ENCODE results near the gene EEF1A1.

EEF1A1 gene

DNA sequence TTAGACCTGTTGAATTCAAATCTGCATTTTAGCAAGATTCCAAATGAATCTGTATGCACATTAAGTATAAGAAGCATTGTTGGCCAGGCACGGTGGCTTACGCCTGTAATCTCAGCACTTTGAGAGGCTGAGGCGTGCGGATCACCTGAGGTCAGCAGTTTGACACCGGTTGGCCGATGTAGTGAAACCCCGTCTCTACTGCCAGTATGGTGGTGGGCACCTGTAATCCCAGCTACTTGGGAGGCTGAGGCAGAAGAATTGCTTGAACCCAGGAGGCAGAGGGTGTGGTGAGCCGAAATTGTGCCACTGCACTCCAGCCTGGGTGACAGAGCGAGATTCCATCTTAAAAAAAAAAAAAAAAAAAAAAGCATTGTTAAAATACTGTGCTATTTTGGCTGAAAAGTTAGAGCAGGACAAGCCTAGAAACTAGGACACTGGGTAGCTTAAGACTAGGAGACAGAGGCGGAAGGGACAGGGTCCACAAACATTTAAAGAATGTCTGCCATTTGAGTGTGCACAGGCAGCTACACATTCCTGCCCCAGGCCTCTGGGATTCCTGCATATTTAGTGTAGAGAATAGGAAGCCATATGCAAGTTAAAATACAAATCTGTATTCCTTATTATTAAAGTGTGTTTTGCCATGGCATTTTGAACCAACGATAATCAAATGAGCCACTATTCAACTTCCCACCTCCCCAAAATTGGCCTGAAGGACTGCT lies 45.1 kb upstream of the EEF1A1 start:
- H4K20me1 ChIP-seq (ENCODE audit: insufficient read depth, low read length): no peaks in the 10 kb centered on the region
- no peaks in the 10 kb centered on the region for H3K36me3 ChIP-seq (replicated peaks; ENCODE audit: low read depth, low read length)
- TF ChIP-seq EZH2phosphoT487 (IDR thresholded peaks at IDR 0.05; ENCODE audit: low read depth): no peak
- TF ChIP-seq, protein P1, sequence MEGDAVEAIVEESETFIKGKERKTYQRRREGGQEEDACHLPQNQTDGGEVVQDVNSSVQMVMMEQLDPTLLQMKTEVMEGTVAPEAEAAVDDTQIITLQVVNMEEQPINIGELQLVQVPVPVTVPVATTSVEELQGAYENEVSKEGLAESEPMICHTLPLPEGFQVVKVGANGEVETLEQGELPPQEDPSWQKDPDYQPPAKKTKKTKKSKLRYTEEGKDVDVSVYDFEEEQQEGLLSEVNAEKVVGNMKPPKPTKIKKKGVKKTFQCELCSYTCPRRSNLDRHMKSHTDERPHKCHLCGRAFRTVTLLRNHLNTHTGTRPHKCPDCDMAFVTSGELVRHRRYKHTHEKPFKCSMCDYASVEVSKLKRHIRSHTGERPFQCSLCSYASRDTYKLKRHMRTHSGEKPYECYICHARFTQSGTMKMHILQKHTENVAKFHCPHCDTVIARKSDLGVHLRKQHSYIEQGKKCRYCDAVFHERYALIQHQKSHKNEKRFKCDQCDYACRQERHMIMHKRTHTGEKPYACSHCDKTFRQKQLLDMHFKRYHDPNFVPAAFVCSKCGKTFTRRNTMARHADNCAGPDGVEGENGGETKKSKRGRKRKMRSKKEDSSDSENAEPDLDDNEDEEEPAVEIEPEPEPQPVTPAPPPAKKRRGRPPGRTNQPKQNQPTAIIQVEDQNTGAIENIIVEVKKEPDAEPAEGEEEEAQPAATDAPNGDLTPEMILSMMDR (IDR thresholded peaks at IDR 0.05; ENCODE audit: low read depth, low read length): no peak
- no peak overlapping the region for H2AFZ ChIP-seq (ENCODE audit: low read depth, low read length)
- H3K9me3 ChIP-seq (ENCODE audit: insufficient read depth, low read length): no peaks in the 10 kb centered on the region
- H3K4me3 ChIP-seq (ENCODE audit: low read length): no peak overlapping the region
- no peak overlapping the region for H3K27ac ChIP-seq (ENCODE audit: low read length)
- no peaks in the 10 kb centered on the region for H3K27me3 ChIP-seq (ENCODE audit: low read depth, low read length)
- peaks cover 6% of the 10 kb centered on the region for H3K4me1 ChIP-seq (ENCODE audit: low read length)
- H3K9ac ChIP-seq (ENCODE audit: low read length): no peak overlapping the region
- H3K4me2 ChIP-seq (ENCODE audit: low read length): no peak overlapping the region
- no peaks in the 10 kb centered on the region for H3K79me2 ChIP-seq (ENCODE audit: low read length)

DNA sequence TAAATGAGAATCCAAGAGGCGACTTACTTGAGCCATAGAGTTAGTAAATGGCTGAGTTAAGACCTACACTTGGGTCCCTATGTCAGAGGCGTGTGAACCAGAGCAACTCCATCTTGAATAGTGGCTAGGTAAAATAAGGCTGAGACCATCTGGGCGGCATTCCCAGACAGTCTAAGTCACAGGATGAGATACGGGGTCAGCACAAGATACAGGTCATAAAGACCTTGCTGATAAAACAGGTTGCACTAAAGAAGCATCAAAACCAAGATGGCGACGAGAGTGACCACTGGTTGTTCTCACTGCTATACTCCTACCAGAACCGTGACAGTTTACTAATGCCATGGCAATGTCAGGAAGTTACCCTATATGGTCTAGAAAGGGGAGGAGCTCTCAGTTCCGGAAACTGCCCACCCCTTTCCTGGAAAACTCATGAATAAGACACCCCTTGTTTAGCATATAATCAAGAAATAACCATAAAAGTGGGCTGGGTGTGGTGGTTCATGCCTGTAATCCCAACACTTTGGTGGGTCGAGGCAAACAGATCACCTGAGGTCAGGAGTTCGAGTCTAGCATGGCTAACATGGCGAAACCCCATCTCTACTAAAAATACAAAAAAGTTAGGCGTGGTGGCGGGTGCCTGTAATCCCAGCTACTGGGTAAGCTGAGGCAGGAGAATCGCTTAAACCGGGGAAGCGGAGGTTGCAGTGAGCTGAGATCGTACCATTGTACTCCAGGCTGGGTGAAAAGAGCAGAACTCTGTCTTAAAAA lies 43.9 kb upstream of the EEF1A1 start:
- no peak overlapping the region for H3K4me2 ChIP-seq (ENCODE audit: low read length)
- H3K27me3 ChIP-seq (ENCODE audit: low read depth, low read length): no peaks in the 10 kb centered on the region
- peaks cover 18% of the 10 kb centered on the region for H3K4me1 ChIP-seq (ENCODE audit: low read length)
- no peaks in the 10 kb centered on the region for H4K20me1 ChIP-seq (ENCODE audit: insufficient read depth, low read length)
- no peak overlapping the region for H3K27ac ChIP-seq (ENCODE audit: low read length)
- no peak overlapping the region for H3K9ac ChIP-seq (ENCODE audit: low read length)
- TF ChIP-seq EZH2phosphoT487 (IDR thresholded peaks at IDR 0.05; ENCODE audit: low read depth): no peak
- TF ChIP-seq, protein P1 (IDR thresholded peaks at IDR 0.05; ENCODE audit: low read depth, low read length): no peak
- H3K4me3 ChIP-seq (ENCODE audit: low read length): no peak overlapping the region
- no peaks in the 10 kb centered on the region for H3K36me3 ChIP-seq (replicated peaks; ENCODE audit: low read depth, low read length)
- H2AFZ ChIP-seq (ENCODE audit: low read depth, low read length): no peak overlapping the region
- no peaks in the 10 kb centered on the region for H3K9me3 ChIP-seq (ENCODE audit: insufficient read depth, low read length)
- H3K79me2 ChIP-seq (ENCODE audit: low read length): no peaks in the 10 kb centered on the region

DNA sequence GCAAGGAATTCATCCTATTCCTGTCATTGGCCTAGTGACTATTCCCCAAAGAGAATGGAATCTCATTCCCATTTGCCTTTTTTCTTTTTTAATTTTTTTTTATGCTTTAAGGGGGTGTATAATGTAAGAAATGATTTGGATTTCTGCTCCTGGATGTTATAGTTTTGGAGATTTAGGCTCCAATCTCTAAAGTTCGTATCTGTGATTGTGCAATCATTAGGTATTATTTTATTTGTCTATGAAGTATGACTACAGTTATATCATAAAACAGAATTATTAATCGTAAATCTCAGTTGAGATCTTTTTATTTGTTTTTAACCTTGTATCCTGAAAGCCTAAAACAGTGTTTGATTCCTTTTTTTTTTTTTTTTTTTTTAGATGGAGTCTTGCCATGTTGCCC lies 41.7 kb upstream of the EEF1A1 start:
- H3K9ac ChIP-seq (ENCODE audit: low read length): no peak overlapping the region
- no peaks in the 10 kb centered on the region for H3K79me2 ChIP-seq (ENCODE audit: low read length)
- no peak overlapping the region for H3K4me3 ChIP-seq (ENCODE audit: low read length)
- TF ChIP-seq, protein P1 (IDR thresholded peaks at IDR 0.05; ENCODE audit: low read depth, low read length): no peak
- no peak for TF ChIP-seq EZH2phosphoT487 (IDR thresholded peaks at IDR 0.05; ENCODE audit: low read depth)
- no peak overlapping the region for H3K27ac ChIP-seq (ENCODE audit: low read length)
- peaks cover 39% of the 10 kb centered on the region for H3K4me1 ChIP-seq (ENCODE audit: low read length)
- no peak overlapping the region for H3K4me2 ChIP-seq (ENCODE audit: low read length)
- no peak overlapping the region for H2AFZ ChIP-seq (ENCODE audit: low read depth, low read length)
- H3K36me3 ChIP-seq (replicated peaks; ENCODE audit: low read depth, low read length): no peaks in the 10 kb centered on the region
- no peaks in the 10 kb centered on the region for H3K27me3 ChIP-seq (ENCODE audit: low read depth, low read length)
- H4K20me1 ChIP-seq (ENCODE audit: insufficient read depth, low read length): no peaks in the 10 kb centered on the region
- H3K9me3 ChIP-seq (ENCODE audit: insufficient read depth, low read length): no peaks in the 10 kb centered on the region

DNA sequence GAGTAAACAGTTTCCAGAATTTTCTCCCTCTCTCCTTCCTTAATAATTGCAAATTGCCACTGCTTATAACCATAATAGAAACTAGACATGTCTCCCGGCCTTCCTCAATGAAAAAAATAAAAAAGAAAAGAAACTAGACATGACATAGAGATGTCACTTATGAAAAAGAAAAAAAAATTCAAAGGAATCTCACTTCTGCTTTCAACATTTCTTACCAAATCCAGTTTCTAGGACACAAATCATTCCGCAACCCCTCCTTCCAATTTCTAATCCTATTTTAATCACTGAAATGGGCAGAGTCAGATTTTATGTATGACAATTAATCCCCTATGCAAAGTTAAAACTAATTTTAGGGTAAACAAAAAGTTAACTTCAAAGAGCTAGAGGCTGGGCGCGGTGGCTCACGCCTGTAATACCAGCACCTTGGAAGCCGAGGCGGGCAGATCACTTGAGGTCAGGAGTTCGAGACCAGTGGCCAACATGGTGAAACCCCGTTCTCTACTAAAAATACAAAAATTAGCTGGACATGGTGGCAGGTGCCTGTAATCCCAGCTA lies 40.1 kb upstream of the EEF1A1 start:
- no peak for TF ChIP-seq EZH2phosphoT487 (IDR thresholded peaks at IDR 0.05; ENCODE audit: low read depth)
- TF ChIP-seq, protein P1 (IDR thresholded peaks at IDR 0.05; ENCODE audit: low read depth, low read length): no peak
- Histone ChIP-seq H3K4me3 (ENCODE audit: low read length) (peak overlapping the region; percentile 43), H3K27me3 (ENCODE audit: low read depth, low read length) (no peaks in the 10 kb centered on the region), H2AFZ (ENCODE audit: low read depth, low read length) (peak overlapping the region; percentile 44; the same call in 1 of the 2 replicates), H3K79me2 (ENCODE audit: low read length) (no peaks in the 10 kb centered on the region), H4K20me1 (ENCODE audit: insufficient read depth, low read length) (no peaks in the 10 kb centered on the region), H3K9me3 (ENCODE audit: insufficient read depth, low read length) (no peaks in the 10 kb centered on the region), H3K4me2 (ENCODE audit: low read length) (peak overlapping the region; percentile 70), H3K9ac (ENCODE audit: low read length) (peak overlapping the region; percentile 46; the same call in 1 of the 2 replicates), H3K4me1 (ENCODE audit: low read length) (peaks cover 39% of the 10 kb centered on the region), H3K27ac (ENCODE audit: low read length) (peak overlapping the region; percentile 78), H3K36me3 (replicated peaks; ENCODE audit: low read depth, low read length) (no peaks in the 10 kb centered on the region)

Measured in OCI-LY3 (cell line).